GM13976 (cell line): ENCODE data around the gene LILRA1.

Experiments
- DNase-seq: peaks from one replicate; pipeline ENCODE4 v3.0.0; 2012; ENCODE audit warnings: low spot score
- in situ Hi-C: fragments of 300-500 bp; cut with MboI; formaldehyde crosslinking; loops from one replicate; pipeline ENCODE4 v1.12.0; 2022; ENCODE audit warnings: low sequenced_read_pairs, mixed read lengths, inconsistent platforms; ENCODE audit not compliant: unreplicated experiment
- TF ChIP-seq, protein P1 (sequence below): IDR thresholded peaks from 2 replicates; pipeline ENCODE4 v1.5.1; 2012; ENCODE audit warnings: borderline replicate concordance, mild to moderate bottlenecking; ENCODE audit not compliant: insufficient read depth; ENCODE audit errors: extremely low read depth, missing control alignments, control extremely low read depth

LILRA1 gene

GRCh38 chr19:54644056-54644455 is 50.6 kb downstream of the LILRA1 start:
- no peak for DNase-seq
- TF ChIP-seq, protein P1, sequence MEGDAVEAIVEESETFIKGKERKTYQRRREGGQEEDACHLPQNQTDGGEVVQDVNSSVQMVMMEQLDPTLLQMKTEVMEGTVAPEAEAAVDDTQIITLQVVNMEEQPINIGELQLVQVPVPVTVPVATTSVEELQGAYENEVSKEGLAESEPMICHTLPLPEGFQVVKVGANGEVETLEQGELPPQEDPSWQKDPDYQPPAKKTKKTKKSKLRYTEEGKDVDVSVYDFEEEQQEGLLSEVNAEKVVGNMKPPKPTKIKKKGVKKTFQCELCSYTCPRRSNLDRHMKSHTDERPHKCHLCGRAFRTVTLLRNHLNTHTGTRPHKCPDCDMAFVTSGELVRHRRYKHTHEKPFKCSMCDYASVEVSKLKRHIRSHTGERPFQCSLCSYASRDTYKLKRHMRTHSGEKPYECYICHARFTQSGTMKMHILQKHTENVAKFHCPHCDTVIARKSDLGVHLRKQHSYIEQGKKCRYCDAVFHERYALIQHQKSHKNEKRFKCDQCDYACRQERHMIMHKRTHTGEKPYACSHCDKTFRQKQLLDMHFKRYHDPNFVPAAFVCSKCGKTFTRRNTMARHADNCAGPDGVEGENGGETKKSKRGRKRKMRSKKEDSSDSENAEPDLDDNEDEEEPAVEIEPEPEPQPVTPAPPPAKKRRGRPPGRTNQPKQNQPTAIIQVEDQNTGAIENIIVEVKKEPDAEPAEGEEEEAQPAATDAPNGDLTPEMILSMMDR: no peak
- in situ Hi-C loops: no loop called here

GRCh38 chr19:54646331-54646841 is 53.0 kb downstream of the LILRA1 start:
- TF ChIP-seq, protein P1: no peak
- in situ Hi-C loops: no loop called here
- no peak for DNase-seq

DNA sequence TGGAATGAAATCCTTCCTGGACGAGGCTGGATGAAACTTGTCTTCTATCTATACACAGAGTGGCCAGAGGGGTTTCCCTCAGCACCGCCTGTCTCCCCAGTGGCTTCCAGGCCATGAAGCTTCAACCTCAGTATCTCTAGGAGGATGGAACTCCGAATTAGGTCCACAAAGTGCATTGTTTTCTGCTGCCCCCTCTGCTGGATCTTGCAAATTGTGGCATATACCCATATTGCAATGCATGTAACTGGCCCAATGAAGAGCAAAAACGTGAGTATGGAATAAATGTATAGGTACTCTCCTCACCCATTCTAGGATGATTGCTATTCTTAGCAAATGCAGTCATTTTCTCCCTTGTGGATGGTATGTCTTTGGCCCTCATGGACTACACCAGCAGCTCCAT is 54.7 kb downstream of the LILRA1 start:
- in situ Hi-C loops: no loop called here
- DNase-seq: no peak
- TF ChIP-seq, protein P1: no peak

DNA sequence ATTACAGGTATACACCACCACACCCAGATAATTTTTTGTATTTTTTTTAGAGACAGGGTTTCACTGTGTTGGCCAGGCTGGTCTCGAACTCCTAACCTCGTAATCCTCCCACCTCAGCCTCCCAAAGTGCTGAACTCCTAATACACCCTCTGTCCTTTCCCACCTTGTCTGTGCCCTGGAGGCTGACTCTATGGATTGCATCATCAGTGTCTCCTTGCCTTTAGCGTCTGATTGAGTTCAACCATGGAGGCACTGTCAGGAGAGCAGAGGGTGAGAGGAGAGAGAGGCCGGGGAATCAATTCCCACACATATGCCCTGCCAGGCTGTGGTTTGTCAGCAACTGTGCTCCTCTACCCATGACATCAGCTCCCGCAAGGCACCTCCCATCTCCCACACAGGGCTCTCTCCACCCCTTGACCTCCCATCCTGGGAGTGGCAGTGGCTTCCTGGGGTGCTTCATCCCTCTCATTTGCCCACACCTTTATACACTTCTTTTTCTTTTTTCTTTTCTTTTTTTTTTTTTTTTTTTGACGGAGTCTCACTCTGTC is 56.8 kb downstream of the LILRA1 start:
- DNase-seq: no peak
- in situ Hi-C loops: loop anchor here (25.0 kb wide), 1 partner anchor 163 kb away; no protein-coding TSS in a partner anchor
- TF ChIP-seq, protein P1: no peak
